ENCODE measurements around the gene RPL23. TPM values are rescaled to one million over a fixed set of nuclear protein-coding genes. Genes with fewer than 3 reads are reported as not detected.

RPL23 gene
- total and polyA plus RNA-seq, 9 of the 15 experiments (the other 6 are each of a cell fraction or from before 2014, with no cell fraction given) = 1,745 to 3,667 (median 3,096) TPM

DNA sequence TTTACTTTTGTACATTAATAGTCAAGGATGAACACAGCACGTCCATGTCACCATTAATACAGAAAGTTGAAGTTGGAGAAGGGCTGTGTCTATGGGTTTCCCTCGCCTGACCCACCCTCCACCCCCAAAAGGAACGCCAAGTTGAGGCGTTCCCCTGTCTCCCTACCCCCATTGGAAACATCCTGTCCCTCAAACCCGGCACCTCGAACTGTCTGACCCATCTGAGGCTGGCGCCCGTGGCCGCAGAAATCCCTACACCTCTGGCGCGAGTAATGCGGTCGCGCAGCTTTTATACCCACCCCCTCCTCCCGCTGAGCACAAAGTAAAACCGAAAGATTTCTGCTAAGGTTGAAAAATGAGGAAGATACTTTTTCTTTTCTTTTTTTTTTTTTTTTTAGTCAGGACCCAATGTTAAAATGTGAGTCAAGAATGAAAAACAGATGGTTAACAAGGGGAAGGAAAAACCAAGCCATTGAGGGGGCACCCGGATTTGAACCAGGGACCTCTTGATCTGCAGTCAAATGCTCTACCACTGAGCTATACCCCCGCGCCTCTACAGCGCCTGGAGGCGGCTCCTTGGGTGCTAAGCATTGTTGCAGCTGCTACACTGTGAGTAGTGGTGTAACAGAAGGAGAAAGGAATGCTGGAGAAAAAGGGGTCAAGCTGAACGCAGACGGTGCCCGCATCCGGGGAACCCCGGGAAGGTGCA is 15.4 kb upstream of the RPL23 start (continued):
- TF ChIP-seq, protein P1, sequence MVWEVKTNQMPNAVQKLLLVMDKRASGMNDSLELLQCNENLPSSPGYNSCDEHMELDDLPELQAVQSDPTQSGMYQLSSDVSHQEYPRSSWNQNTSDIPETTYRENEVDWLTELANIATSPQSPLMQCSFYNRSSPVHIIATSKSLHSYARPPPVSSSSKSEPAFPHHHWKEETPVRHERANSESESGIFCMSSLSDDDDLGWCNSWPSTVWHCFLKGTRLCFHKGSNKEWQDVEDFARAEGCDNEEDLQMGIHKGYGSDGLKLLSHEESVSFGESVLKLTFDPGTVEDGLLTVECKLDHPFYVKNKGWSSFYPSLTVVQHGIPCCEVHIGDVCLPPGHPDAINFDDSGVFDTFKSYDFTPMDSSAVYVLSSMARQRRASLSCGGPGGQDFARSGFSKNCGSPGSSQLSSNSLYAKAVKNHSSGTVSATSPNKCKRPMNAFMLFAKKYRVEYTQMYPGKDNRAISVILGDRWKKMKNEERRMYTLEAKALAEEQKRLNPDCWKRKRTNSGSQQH (CRISPR knock-in tag; IDR thresholded peaks at IDR 0.05) = no peak
- TF ChIP-seq EHMT2 (IDR thresholded peaks at IDR 0.05) (no peak), PHTF2 (CRISPR knock-in tag; IDR thresholded peaks at IDR 0.05) (no peak), NCOA1 (IDR thresholded peaks at IDR 0.05; ENCODE audit: low read depth) (0 out of 2 replicates have a peak, but pooled peaks have one; percentile 13), NFIX (CRISPR knock-in tag; IDR thresholded peaks at IDR 0.05; ENCODE audit: low read depth) (no peak), ZEB2 (IDR thresholded peaks at IDR 0.05) (no peak), ZNF263 (CRISPR knock-in tag; IDR thresholded peaks at IDR 0.05; ENCODE audit: borderline replicate concordance) (no peak), RAD51 (IDR thresholded peaks at IDR 0.05; ENCODE audit: borderline replicate concordance, low read depth) (no peak), NUFIP1 (IDR thresholded peaks at IDR 0.05; ENCODE audit: partially characterized antibody) (no peak), CBX1 (IDR thresholded peaks at IDR 0.05; ENCODE audit: low read depth) (no peak)
- TF ChIP-seq, protein P2, sequence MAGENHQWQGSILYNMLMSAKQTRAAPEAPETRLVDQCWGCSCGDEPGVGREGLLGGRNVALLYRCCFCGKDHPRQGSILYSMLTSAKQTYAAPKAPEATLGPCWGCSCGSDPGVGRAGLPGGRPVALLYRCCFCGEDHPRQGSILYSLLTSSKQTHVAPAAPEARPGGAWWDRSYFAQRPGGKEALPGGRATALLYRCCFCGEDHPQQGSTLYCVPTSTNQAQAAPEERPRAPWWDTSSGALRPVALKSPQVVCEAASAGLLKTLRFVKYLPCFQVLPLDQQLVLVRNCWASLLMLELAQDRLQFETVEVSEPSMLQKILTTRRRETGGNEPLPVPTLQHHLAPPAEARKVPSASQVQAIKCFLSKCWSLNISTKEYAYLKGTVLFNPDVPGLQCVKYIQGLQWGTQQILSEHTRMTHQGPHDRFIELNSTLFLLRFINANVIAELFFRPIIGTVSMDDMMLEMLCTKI (IDR thresholded peaks at IDR 0.05; ENCODE audit: partially characterized antibody) = no peak
- TF ChIP-seq, protein P3, sequence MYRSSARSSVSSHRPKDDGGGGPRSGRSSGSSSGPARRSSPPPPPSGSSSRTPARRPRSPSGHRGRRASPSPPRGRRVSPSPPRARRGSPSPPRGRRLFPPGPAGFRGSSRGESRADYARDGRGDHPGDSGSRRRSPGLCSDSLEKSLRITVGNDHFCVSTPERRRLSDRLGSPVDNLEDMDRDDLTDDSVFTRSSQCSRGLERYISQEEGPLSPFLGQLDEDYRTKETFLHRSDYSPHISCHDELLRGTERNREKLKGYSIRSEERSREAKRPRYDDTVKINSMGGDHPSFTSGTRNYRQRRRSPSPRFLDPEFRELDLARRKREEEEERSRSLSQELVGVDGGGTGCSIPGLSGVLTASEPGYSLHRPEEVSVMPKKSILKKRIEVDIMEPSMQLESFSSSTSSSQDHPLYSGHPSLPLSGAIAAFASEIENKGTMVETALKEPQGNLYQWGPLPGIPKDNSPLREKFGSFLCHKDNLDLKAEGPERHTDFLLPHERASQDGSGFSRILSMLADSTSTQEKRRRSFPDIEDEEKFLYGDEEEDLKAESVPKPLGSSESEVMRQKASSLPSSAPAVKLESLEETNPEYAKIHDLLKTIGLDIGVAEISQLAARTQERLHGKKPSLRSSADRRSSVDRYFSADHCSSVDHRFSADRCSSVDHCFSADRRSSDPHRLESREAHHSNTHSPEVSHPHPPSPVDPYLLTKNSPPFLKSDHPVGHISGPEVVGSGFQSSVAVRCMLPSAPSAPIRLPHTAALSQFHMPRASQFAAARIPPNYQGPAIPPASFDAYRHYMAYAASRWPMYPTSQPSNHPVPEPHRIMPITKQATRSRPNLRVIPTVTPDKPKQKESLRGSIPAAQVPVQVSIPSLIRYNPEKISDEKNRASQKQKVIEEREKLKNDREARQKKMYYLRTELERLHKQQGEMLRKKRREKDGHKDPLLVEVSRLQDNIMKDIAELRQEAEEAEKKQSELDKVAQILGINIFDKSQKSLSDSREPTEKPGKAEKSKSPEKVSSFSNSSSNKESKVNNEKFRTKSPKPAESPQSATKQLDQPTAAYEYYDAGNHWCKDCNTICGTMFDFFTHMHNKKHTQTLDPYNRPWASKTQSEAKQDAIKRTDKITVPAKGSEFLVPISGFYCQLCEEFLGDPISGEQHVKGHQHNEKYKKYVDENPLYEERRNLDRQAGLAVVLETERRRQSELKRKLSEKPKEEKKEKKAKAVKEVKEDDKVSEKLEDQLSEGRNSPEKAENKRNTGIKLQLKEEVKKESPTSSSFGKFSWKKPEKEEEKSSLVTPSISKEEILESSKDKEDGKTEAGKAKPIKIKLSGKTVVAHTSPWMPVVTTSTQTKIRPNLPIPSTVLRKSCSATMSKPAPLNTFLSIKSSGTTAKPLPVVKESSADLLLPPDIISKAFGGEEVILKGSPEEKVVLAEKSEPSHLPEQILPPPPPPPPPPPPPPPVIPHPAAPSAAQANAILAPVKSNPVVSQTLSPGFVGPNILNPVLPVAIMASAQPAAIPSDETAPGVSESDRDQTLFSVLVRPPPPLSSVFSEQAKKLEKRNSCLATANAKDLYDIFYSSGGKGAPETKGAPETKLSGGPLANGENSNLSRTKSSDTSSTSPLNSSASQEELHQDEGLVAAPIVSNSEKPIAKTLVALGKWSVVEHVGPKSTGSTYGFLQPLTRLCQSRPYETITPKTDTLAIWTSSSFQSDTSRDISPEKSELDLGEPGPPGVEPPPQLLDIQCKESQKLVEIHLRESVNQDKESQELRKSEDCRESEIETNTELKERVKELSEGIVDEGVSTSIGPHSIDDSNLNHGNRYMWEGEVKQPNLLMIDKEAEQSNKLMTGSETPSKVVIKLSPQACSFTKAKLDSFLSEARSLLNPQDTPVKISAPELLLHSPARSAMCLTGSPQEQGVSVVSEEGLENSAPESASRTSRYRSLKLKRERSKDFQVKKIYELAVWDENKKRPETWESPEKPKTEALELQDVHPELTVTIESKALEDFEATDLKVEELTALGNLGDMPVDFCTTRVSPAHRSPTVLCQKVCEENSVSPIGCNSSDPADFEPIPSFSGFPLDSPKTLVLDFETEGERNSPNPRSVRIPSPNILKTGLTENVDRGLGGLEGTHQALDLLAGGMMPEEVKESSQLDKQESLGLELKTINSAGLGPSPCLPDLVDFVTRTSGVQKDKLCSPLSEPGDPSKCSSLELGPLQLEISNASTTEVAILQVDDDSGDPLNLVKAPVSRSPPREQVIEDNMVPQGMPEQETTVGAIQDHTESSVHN (IDR thresholded peaks at IDR 0.05; ENCODE audit: borderline replicate concordance in 1 of 2, low read depth in 1 of 2) = 0 out of 4 replicates have a peak, but pooled peaks of 1 of the 2 experiments have one; percentile 17
- TF ChIP-seq, protein P4, sequence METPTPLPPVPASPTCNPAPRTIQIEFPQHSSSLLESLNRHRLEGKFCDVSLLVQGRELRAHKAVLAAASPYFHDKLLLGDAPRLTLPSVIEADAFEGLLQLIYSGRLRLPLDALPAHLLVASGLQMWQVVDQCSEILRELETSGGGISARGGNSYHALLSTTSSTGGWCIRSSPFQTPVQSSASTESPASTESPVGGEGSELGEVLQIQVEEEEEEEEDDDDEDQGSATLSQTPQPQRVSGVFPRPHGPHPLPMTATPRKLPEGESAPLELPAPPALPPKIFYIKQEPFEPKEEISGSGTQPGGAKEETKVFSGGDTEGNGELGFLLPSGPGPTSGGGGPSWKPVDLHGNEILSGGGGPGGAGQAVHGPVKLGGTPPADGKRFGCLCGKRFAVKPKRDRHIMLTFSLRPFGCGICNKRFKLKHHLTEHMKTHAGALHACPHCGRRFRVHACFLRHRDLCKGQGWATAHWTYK (CRISPR knock-in tag; IDR thresholded peaks at IDR 0.05) = no peak
- TF ChIP-seq, protein P5, sequence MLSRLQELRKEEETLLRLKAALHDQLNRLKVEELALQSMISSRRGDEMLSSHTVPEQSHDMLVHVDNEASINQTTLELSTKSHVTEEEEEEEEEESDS (CRISPR knock-in tag; IDR thresholded peaks at IDR 0.05) = no peak
